ENCODE results near the gene PLD3.

Gene PLD3

DNA sequence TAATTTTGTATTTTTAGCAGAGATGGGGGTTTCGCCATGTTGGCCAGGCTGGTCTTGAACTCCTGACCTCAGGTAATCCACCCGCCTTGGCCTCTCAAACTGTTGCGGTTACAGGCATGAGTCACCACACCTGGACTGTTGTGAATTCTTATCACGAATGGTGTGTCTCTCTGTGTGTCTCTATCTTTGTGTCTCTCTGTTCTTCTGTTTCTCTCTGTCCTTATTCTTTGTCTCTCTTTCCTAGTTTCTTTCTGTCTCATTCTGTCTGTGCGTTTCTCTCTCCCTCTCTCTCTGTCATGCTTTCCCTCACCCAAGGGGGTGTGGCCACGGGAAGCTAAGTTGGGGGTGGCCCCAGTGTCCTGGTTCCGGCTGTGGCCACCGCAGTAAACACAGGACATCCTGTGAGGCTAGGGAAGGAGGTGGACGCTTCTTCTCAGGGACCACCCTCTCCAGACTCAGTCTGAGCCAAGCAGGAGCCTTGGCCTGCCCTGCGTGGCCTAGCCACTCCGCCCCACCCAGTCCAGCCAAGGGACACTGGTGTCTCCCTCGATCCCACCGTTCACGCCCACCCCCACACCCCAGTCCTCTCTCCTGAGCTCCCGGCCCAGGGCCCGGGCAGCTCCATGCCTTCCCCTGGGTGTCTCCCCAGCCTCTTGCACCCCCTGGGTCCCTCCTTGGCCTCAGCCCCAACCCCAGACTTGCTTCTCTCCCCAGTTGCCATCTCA, 68.6 kb downstream of the PLD3 start:
- DNase-seq = no peak

GRCh38 chr19:40417643-40417981, 69.1 kb downstream of the PLD3 start:
- DNase-seq = no peak

DNA sequence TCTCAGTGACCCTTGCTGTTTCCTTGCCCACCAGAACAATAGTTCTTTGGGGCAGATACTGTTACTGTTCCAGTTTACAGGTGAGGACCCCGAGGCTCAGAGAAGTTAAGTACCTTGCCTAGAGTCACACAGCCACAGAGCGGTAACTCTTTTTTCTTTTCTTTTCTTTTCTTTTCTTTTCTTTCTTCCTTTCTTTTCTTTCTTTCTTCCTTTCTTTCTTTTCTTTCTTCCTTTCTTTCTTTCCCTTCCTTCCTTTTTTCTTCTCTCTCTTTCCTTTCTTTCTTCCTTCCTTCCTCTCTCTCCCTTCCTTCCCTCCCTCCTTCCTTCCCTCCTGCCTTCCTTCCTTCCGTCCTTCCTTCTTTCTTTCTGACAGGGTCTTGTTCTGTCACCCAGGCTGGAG, 69.5 kb downstream of the PLD3 start:
- no peak for DNase-seq

GRCh38 chr19:40419066-40419612, 70.6 kb downstream of the PLD3 start:
- DNase-seq = no peak

GRCh38 chr19:40419780-40420179, 71.3 kb downstream of the PLD3 start:
- no peak for DNase-seq

DNA sequence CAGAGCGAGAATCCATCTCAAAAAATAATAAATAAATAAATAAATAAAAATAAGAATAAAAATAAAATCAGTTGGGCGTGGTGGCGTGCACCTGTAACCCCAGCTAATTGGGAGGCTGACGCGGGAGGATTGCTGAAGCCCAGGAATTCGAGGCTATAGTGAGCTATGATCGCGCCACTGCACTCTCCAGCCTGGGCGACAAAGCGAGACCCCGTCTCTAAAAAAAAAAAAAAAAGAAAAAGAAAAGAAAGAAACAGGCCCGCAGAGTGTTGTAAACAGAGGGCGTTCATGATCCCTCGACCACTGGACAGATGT, 71.9 kb downstream of the PLD3 start:
- DNase-seq = no peak

DNA sequence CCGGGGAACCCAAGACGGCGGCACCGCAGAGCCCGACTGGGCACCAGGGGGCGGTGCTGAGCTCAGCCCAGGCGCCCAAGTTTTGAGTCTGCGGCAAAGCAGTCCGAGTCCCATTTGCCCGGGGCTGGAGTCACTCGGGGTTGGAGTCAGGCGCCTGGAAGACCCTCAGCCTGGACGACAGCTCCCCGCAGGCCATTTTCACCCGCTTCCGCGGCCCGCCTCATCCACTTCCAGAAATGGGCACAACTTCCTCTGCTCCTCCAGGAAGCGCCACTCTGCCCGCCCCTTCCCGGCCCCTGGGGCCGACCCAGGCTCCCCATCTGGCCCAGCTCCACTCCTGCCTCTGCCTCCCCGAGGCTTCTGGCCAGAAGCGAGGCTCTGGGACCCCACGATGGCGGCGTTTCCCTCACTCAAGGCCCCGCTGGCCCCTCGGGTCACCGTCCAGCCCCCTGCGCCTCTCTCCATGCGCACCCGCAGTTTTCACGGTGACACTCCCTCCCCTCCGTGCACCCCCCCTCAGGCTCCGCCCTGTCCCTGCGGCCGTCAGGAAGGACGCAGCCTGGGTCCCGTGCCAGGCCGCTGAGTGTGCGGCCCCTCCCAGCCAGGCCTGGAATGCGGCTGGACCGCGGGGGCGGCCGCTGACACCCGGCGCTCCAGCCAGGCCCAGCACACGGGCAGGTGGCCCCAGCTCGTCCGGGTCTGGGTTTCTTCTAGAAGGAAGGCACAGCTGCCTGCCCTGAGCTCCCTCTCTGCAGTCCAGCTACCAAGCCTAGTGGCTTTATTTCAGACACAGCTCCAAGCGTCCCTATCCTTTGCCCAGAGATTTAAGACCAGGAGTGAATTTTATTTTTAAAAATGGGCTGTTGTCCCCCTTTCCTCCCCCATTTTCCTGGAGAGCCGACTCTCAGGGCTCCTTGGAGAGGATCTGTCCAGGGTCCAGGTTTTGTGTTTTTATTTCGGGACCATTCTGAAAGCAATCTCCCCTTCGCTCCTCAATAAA, 72.6 kb downstream of the PLD3 start:
- peak; percentile 64 to 68 for DNase-seq

DNA sequence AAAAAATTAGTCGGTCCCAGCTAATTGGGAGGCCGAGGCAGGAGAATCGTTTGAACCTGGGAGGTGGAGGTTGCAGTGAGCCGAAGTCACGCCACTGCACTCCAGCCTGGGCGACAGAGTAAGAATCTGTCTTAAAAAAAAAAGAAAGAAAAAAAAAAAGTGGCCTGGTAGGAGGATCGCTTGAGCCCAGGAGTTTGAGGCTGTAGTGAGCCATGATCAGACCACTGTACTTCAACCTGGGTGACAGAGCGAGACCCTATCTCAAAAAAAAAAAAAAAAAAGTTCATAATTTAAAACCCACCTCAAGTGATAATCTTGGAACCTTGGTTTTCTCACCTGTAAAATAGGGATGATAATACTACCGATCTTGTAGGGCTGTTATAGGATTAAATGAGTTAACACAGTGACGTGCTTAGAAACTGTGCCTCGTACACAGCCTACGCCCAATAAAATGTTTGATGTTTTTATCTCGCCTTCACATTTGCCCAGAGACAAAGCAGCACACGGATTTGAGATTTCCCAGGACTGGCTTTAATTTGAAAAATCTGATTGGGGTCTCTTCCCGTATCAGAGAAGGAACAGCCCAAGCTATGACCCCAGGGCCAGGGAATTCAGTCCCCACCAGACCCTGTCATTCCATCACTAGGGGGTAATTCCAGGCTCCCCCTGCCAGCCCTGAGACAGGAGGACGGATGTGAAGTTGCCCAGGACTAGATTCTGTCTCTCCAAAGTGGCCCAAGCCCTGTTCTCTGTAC, 73.7 kb downstream of the PLD3 start:
- no peak for DNase-seq

DNA sequence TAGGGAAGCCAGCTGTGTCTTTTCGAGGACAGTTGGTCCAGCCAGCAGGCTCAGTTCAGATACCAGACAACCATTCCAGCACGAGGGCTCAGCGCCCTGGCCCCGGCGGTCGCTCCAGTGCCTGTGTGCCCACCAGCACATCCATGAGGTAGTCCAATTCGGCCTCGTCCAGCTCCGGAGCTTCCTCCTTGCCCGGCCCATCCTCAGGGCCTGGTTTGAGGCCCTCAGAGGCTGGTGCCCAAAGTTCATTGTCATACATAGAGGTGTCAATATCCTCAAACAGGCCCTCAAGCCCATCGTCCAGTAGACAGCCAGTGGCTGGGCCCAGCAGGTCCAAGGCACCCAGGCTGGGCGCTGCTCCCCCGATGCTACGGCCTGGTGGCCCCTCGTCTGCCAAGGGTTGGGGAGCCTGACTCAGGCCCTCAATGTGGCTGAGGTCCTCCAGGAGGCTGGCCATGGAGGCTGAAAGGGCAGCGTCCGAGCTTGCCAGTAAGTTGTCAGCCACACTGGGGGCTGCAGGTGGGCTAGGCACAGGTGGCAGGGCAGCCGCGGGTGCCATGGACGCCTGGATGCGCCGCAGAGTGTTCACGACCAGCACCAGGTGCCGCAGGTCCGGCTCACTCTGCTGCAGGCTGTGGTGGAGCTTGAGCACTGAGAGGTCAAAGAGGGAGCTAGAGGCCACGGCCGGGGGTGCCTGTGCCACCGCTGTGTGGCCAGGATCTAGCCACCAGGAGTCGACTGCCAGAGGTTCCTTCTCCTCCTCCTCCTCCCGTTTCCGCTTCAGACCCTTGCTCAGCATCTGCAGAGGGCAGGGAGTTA, 74.5 kb downstream of the PLD3 start:
- no peak for DNase-seq

DNA sequence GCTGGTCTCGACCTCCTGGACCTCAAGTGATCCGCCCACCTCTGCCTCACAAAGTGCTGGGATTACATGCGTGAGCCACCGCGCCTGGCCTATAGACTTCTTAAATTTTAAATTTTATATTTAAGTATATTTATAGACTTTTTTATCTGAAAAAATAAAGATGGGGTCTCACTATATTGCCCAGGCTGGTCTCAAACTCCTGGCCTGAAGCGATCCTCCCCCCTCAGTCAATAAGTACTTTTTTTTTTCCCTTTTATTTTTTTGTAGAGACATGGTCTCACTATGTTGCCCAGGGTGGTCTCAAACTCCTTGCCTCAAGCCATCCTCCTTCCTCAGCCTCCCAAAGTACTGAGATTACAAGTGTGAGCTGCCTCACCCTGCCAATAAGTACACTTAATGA, 75.4 kb downstream of the PLD3 start:
- no peak for DNase-seq

- no peak for DNase-seq
These were observed 76.3 kb downstream of the PLD3 start for GRCh38 chr19:40424637-40425449.

DNA sequence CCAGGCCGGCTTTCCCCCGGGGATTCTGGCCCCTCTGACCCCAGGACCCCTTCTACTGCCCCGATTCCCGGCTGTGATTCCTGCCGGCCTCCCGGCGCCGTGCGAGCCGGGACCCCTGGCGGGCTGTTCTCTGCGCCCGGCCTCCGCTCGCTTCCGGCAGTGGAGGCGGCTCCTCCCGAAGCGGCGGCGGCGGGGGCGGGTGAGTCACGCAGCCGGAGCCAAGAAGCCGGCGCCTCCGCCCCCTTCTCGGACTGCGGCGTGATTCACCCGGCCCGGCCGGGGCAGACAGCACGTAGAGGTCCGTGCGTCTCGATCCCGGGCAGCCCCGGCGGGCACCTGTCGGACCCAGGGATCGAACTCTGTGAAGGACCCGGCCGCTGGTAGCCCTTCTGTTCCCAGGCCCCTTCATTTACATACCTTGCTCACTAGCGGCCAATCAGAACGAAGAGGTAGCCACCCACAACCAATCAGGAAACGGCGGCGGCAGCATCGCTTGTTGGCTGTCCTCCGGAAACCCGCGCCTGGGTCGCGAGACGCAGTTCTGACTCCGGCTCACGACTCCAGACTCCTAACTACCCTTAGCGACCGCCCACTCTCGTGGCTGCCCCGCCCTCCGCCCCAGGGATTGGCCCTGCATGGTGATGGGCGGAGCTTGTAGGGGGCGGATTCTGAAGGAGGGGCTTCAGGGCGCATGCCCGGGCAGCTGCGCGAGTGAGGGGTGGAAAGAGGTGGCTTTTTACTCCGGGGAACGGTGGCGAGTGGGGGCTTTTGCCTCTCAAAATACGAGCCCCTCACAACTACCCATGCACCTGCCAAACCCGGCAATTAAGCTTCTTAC, 77.2 kb downstream of the PLD3 start, which contains the start of gene SERTAD1:
TSS of gene SERTAD1 (minus strand) at position 543 of the 838 bp plus-strand sequence. CDS start 2,446 bp downstream, outside the sequence.
- DNase-seq = peak; percentile 100
